Peyer's patch (tissue), 4 donors: ENCODE data around the gene CFAP61.

Experiments used
- CTCF ChIP-seq, 6 experiments: fragments of 450-650 bp in 4 of 6; fragments of 200-600 bp in 2 of 6; sonication (generic) in 1 of 6; IDR thresholded peaks; one replicate each; pipeline ENCODE4 v1.5.1; 2017 to 2019; ENCODE audit warnings: antibody characterized with exemption in 6 of 6, mild to moderate bottlenecking in 3 of 6, moderate library complexity in 1 of 6
- POLR2A ChIP-seq, 2 donors: fragments of 450-650 bp; IDR thresholded peaks; one replicate each; pipeline ENCODE4 v1.5.1; 2017; ENCODE audit warnings: antibody characterized with exemption in 2 of 2, mild to moderate bottlenecking in 2 of 2, moderate library complexity in 2 of 2

- TF ChIP-seq CTCF (IDR thresholded peaks at IDR 0.05) (no peak), POLR2A (IDR thresholded peaks at IDR 0.05) (no peak)
These were observed 311.1 kb downstream of the CFAP61 start for GRCh38 chr20:20363434-20363798.
